Karpas-422 (cell line): Measurements from ENCODE around the gene DDX10. TPM values are rescaled to one million over a fixed set of nuclear protein-coding genes. Genes with fewer than 3 reads are reported as not detected.

Experiments
- DNase-seq: peaks from one replicate; pipeline ENCODE4 v3.0.0-alpha.2; 2015
- H2AFZ ChIP-seq: fragments of 200-600 bp; sonication (generic); 2 replicates; pipeline ENCODE4 v1.6.1; 2014; ENCODE audit warnings: antibody characterized with exemption, low read length, mixed read lengths
- H3K27ac ChIP-seq: fragments of 200-600 bp; sonication (generic); 2 replicates; pipeline ENCODE4 v1.5.1; 2014; ENCODE audit warnings: mild to moderate bottlenecking, low read length, moderate library complexity
- H3K27me3 ChIP-seq: fragments of 200-600 bp; sonication (generic); 2 replicates; pipeline ENCODE4 v1.6.1; 2014; ENCODE audit warnings: low read length, mixed read lengths
- H3K36me3 ChIP-seq: fragments of 200-600 bp; sonication (generic); 2 replicates; pipeline ENCODE4 v1.6.1; 2014; ENCODE audit warnings: low read length, mixed read lengths; ENCODE audit not compliant: insufficient read depth
- H3K4me1 ChIP-seq: fragments of 200-600 bp; sonication (generic); 2 replicates; pipeline ENCODE4 v1.6.1; 2014; ENCODE audit warnings: mild to moderate bottlenecking, low read length, mixed read lengths
- H3K4me2 ChIP-seq: fragments of 200-600 bp; sonication (generic); 2 replicates; pipeline ENCODE4 v1.6.1; 2014; ENCODE audit warnings: low read length, low read depth, mild to moderate bottlenecking; ENCODE audit not compliant: poor library complexity, severe bottlenecking
- H3K4me3 ChIP-seq: fragments of 200-600 bp; sonication (generic); 2 replicates; pipeline ENCODE4 v1.5.1; 2014; ENCODE audit warnings: mild to moderate bottlenecking, antibody characterized with exemption, low read length, mixed read lengths
- H3K79me2 ChIP-seq: fragments of 200-600 bp; sonication (generic); 2 replicates; pipeline ENCODE4 v1.6.1; 2014; ENCODE audit warnings: mild to moderate bottlenecking, low read length, mixed read lengths
- H3K9ac ChIP-seq: fragments of 200-600 bp; sonication (generic); 2 replicates; pipeline ENCODE4 v1.6.0; 2014; ENCODE audit warnings: low read length
- H3K9me2 ChIP-seq: fragments of 200-600 bp; sonication (generic), shearing (Covaris generic); replicated peaks from 2 replicates; pipeline ENCODE4 v1.6.0; 2014; ENCODE audit warnings: mild to moderate bottlenecking, low read length, moderate library complexity; ENCODE audit not compliant: insufficient read depth
- H3K9me3 ChIP-seq: fragments of 300-700, 200-600 bp; sonication (generic); 2 replicates; pipeline ENCODE4 v1.6.1; 2014; ENCODE audit warnings: low read length, mixed read lengths
- H4K20me1 ChIP-seq: fragments of 200-600 bp; sonication (generic); 2 replicates; pipeline ENCODE4 v1.6.1; 2014; ENCODE audit warnings: mild to moderate bottlenecking, antibody characterized with exemption, low read length, low read depth; ENCODE audit not compliant: insufficient read depth
- total RNA-seq: library from RNA; depleted of rRNA; stranded (reverse); fragments of >200 nt; shearing (Covaris generic); gene quantifications from 2 replicates; pipeline ENCODE4 v1.2.3, GENCODE V29; 2014; ENCODE audit warnings: low replicate concordance

DDX10 gene
- total RNA-seq, 1 experiment from 2014 or later, result 103 TPM

GRCh38 chr11:108693852-108694251 is 29.0 kb downstream of the DDX10 start:
- H3K9ac ChIP-seq, result no peak overlapping the region
- H3K36me3 ChIP-seq, result peaks cover 71% of the 10 kb centered on the region
- no peak for DNase-seq

GRCh38 chr11:108694846-108695245 is 30.0 kb downstream of the DDX10 start:
- no peak for DNase-seq
- H3K27me3 ChIP-seq, result no peaks in the 10 kb centered on the region
- H3K4me1 ChIP-seq, result peaks cover 6% of the 10 kb centered on the region
- no peak overlapping the region for H3K27ac ChIP-seq
- no peaks in the 10 kb centered on the region for H4K20me1 ChIP-seq
- no peak overlapping the region for H3K4me3 ChIP-seq
- H3K9ac ChIP-seq, result no peak overlapping the region
- peaks cover 71% of the 10 kb centered on the region; the same call in 1 of the 2 replicates for H3K36me3 ChIP-seq
- H3K9me2 ChIP-seq, result no peaks in the 10 kb centered on the region
- peaks cover 50% of the 10 kb centered on the region for H3K79me2 ChIP-seq
- no peak overlapping the region for H2AFZ ChIP-seq
- no peak overlapping the region for H3K4me2 ChIP-seq
- no peaks in the 10 kb centered on the region for H3K9me3 ChIP-seq

More at GRCh38 chr11:108693852-108694251, 29.0 kb downstream of the DDX10 start:
- H3K4me1 ChIP-seq, result peaks cover 6% of the 10 kb centered on the region
- no peak overlapping the region for H3K4me2 ChIP-seq
- no peak overlapping the region for H2AFZ ChIP-seq
- no peaks in the 10 kb centered on the region for H3K27me3 ChIP-seq
- peaks cover 50% of the 10 kb centered on the region for H3K79me2 ChIP-seq
- no peaks in the 10 kb centered on the region for H3K9me3 ChIP-seq
- no peak overlapping the region for H3K27ac ChIP-seq
- H3K9me2 ChIP-seq, result no peaks in the 10 kb centered on the region
- H3K4me3 ChIP-seq, result no peak overlapping the region
- H4K20me1 ChIP-seq, result no peaks in the 10 kb centered on the region

- no peaks in the 10 kb centered on the region for H3K9me3 ChIP-seq
- peaks cover 55% of the 10 kb centered on the region for H3K79me2 ChIP-seq
- no peak overlapping the region for H3K4me2 ChIP-seq
- no peak overlapping the region for H2AFZ ChIP-seq
- H3K9me2 ChIP-seq, result no peaks in the 10 kb centered on the region
- no peaks in the 10 kb centered on the region for H4K20me1 ChIP-seq
- H3K4me1 ChIP-seq, result peaks cover 6% of the 10 kb centered on the region
- no peak overlapping the region for H3K4me3 ChIP-seq
- H3K27me3 ChIP-seq, result no peaks in the 10 kb centered on the region
- H3K36me3 ChIP-seq, result peaks cover 70% of the 10 kb centered on the region
- DNase-seq, result peak; percentile 97
- H3K9ac ChIP-seq, result no peak overlapping the region
- H3K27ac ChIP-seq, result no peak overlapping the region
Measured at GRCh38 chr11:108697872-108698473, 33.1 kb downstream of the DDX10 start.

- H3K27me3 ChIP-seq, result no peaks in the 10 kb centered on the region
- H2AFZ ChIP-seq, result no peak overlapping the region
- H3K27ac ChIP-seq, result no peak overlapping the region
- no peak overlapping the region for H3K4me3 ChIP-seq
- H4K20me1 ChIP-seq, result no peaks in the 10 kb centered on the region
- no peak for DNase-seq
- peaks cover 58% of the 10 kb centered on the region for H3K79me2 ChIP-seq
- no peak overlapping the region for H3K4me2 ChIP-seq
- no peaks in the 10 kb centered on the region for H3K9me3 ChIP-seq
- no peaks in the 10 kb centered on the region for H3K9me2 ChIP-seq
- H3K4me1 ChIP-seq, result peaks cover 6% of the 10 kb centered on the region
- peaks cover 68% of the 10 kb centered on the region for H3K36me3 ChIP-seq
- H3K9ac ChIP-seq, result no peak overlapping the region
Measured at GRCh38 chr11:108698844-108699642, 34.2 kb downstream of the DDX10 start.

GRCh38 chr11:108703916-108704315 is 39.0 kb downstream of the DDX10 start:
- H4K20me1 ChIP-seq, result no peaks in the 10 kb centered on the region
- H3K9me2 ChIP-seq, result no peaks in the 10 kb centered on the region
- no peak for DNase-seq
- H3K4me2 ChIP-seq, result no peak overlapping the region
- peaks cover 93% of the 10 kb centered on the region for H3K36me3 ChIP-seq
- H3K79me2 ChIP-seq, result peaks cover 79% of the 10 kb centered on the region
- H3K27ac ChIP-seq, result no peak overlapping the region
- H3K9ac ChIP-seq, result no peak overlapping the region
- peaks cover 16% of the 10 kb centered on the region for H3K9me3 ChIP-seq
- H3K4me1 ChIP-seq, result no peaks in the 10 kb centered on the region
- no peak overlapping the region for H2AFZ ChIP-seq
- H3K27me3 ChIP-seq, result no peaks in the 10 kb centered on the region
- H3K4me3 ChIP-seq, result no peak overlapping the region

GRCh38 chr11:108705061-108705460 is 40.2 kb downstream of the DDX10 start:
- no peak for DNase-seq
- H3K27me3 ChIP-seq, result no peaks in the 10 kb centered on the region
- H3K4me2 ChIP-seq, result no peak overlapping the region
- H3K36me3 ChIP-seq, result peaks cover 93% of the 10 kb centered on the region
- H2AFZ ChIP-seq, result no peak overlapping the region
- H3K9me2 ChIP-seq, result no peaks in the 10 kb centered on the region
- no peak overlapping the region for H3K27ac ChIP-seq
- no peak overlapping the region for H3K4me3 ChIP-seq
- peaks cover 19% of the 10 kb centered on the region for H3K9me3 ChIP-seq
- no peaks in the 10 kb centered on the region for H3K4me1 ChIP-seq
- H3K9ac ChIP-seq, result no peak overlapping the region
- H4K20me1 ChIP-seq, result no peaks in the 10 kb centered on the region
- peaks cover 79% of the 10 kb centered on the region for H3K79me2 ChIP-seq

- Histone ChIP-seq H3K9me2 (no peaks in the 10 kb centered on the region), H4K20me1 (no peaks in the 10 kb centered on the region), H3K36me3 (peaks cover 86% of the 10 kb centered on the region), H2AFZ (no peak overlapping the region), H3K9ac (no peak overlapping the region), H3K4me3 (no peak overlapping the region), H3K9me3 (peaks cover 19% of the 10 kb centered on the region), H3K27ac (no peak overlapping the region), H3K4me1 (no peaks in the 10 kb centered on the region), H3K4me2 (no peak overlapping the region), H3K79me2 (peaks cover 84% of the 10 kb centered on the region), H3K27me3 (no peaks in the 10 kb centered on the region)
- peak; percentile 74 for DNase-seq
Measured at GRCh38 chr11:108708173-108708572, 43.3 kb downstream of the DDX10 start.

- no peak overlapping the region for H3K27ac ChIP-seq
- H4K20me1 ChIP-seq, result no peaks in the 10 kb centered on the region
- no peak overlapping the region for H3K4me3 ChIP-seq
- no peak for DNase-seq
- no peaks in the 10 kb centered on the region for H3K27me3 ChIP-seq
- H3K4me1 ChIP-seq, result no peaks in the 10 kb centered on the region
- peaks cover 87% of the 10 kb centered on the region for H3K79me2 ChIP-seq
- H3K9ac ChIP-seq, result no peak overlapping the region
- H3K9me2 ChIP-seq, result no peaks in the 10 kb centered on the region
- no peak overlapping the region for H2AFZ ChIP-seq
- H3K9me3 ChIP-seq, result peaks cover 19% of the 10 kb centered on the region
- no peak overlapping the region for H3K4me2 ChIP-seq
- peaks cover 79% of the 10 kb centered on the region for H3K36me3 ChIP-seq
Measured at GRCh38 chr11:108709741-108710140, 44.9 kb downstream of the DDX10 start.
